ES-I3 (cell line): Measurements from ENCODE around the gene SLC17A3.

Experiments
- H3K36me3 ChIP-seq: 2 replicates; pipeline ENCODE4 v1.6.1; 2013; ENCODE audit warnings: mild to moderate bottlenecking, low read length, control low read depth, moderate library complexity; ENCODE audit not compliant: insufficient read depth
- H3K4me1 ChIP-seq: 2 replicates; pipeline ENCODE4 v1.6.1; 2013; ENCODE audit warnings: mild to moderate bottlenecking, control low read depth, low read length; ENCODE audit not compliant: insufficient read depth
- H3K9ac ChIP-seq: 2 replicates; pipeline ENCODE4 v1.6.1; 2013; ENCODE audit warnings: low read depth, mild to moderate bottlenecking, low read length, moderate library complexity
- H3K9me3 ChIP-seq: 2 replicates; pipeline ENCODE4 v1.6.1; 2013; ENCODE audit warnings: mild to moderate bottlenecking, low read length, moderate library complexity; ENCODE audit not compliant: control insufficient read depth, insufficient read depth

The SLC17A3 gene

GRCh38 chr6:25899123-25899522 is 25.1 kb upstream of the SLC17A3 start:
- Histone ChIP-seq H3K9ac (no peak overlapping the region), H3K9me3 (no peaks in the 10 kb centered on the region), H3K4me1 (peaks cover 24% of the 10 kb centered on the region), H3K36me3 (no peaks in the 10 kb centered on the region)

DNA sequence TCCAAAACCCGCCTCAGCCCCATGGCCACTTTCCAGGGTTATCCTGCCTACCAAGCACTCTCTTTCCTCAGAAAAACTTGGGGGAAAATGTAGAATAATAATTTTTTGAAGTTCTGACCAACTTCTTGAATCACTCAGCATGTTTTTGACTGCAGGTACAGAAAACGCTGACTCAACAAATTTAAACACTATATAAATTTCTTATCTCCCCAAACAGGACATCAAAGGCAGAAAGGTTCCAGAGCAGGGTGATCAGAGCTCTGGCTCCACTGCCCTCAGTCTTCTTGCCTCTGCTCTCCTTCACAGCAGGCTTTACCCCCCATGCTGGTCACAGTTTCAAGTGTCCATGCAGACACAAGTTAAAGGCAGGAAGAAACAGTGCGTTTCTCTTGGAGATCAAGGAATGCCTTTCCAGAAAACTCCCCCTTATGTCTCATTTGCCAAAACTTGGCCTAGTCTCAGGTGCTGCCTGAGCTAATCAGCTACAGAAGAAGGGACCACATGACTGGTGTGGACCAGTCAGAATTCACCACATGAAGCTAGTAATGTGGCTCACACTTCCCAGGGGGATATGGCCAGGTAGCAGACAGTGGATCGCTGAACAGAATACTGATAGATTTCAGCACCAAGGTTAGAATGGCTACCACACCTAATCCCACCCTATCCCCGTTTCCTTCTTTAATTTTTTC is 24.4 kb upstream of the SLC17A3 start:
- Histone ChIP-seq H3K9ac (no peak overlapping the region), H3K4me1 (peaks cover 24% of the 10 kb centered on the region), H3K36me3 (no peaks in the 10 kb centered on the region), H3K9me3 (no peaks in the 10 kb centered on the region)

DNA sequence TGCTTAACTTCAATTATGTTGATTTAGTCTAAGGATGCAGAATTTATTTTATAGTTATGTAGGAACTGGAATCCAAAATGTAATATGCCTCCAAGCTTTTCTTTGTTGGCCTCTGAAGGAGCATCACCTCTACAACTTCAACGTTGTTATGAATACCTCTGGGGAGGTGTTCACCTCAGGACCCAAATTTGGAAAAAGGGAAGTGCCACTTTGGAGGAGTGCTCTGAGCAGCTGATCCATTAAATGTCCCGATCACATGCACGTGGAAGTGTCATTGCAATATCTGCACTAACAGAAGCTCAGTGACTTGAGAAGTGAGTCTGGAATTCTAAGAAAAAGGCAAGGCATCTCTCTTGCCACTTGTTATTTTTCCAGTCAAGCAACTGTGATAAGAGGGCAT is 22.2 kb upstream of the SLC17A3 start:
- Histone ChIP-seq H3K4me1 (peaks cover 24% of the 10 kb centered on the region), H3K9ac (no peak overlapping the region), H3K36me3 (no peaks in the 10 kb centered on the region), H3K9me3 (no peaks in the 10 kb centered on the region)

- no peak overlapping the region for H3K9ac ChIP-seq
These were observed 21.7 kb upstream of the SLC17A3 start for GRCh38 chr6:25895771-25896170.

GRCh38 chr6:25893778-25894177 is 19.7 kb upstream of the SLC17A3 start:
- Histone ChIP-seq H3K4me1 (peaks cover 8% of the 10 kb centered on the region), H3K9me3 (no peaks in the 10 kb centered on the region), H3K9ac (no peak overlapping the region), H3K36me3 (no peaks in the 10 kb centered on the region)

More at GRCh38 chr6:25895771-25896170, 21.7 kb upstream of the SLC17A3 start:
- Histone ChIP-seq H3K4me1 (peaks cover 24% of the 10 kb centered on the region), H3K36me3 (no peaks in the 10 kb centered on the region), H3K9me3 (no peaks in the 10 kb centered on the region)

- Histone ChIP-seq H3K9me3 (no peaks in the 10 kb centered on the region), H3K36me3 (no peaks in the 10 kb centered on the region), H3K9ac (no peak overlapping the region), H3K4me1 (no peaks in the 10 kb centered on the region)
These were observed 18.8 kb upstream of the SLC17A3 start for GRCh38 chr6:25892877-25893276.

DNA sequence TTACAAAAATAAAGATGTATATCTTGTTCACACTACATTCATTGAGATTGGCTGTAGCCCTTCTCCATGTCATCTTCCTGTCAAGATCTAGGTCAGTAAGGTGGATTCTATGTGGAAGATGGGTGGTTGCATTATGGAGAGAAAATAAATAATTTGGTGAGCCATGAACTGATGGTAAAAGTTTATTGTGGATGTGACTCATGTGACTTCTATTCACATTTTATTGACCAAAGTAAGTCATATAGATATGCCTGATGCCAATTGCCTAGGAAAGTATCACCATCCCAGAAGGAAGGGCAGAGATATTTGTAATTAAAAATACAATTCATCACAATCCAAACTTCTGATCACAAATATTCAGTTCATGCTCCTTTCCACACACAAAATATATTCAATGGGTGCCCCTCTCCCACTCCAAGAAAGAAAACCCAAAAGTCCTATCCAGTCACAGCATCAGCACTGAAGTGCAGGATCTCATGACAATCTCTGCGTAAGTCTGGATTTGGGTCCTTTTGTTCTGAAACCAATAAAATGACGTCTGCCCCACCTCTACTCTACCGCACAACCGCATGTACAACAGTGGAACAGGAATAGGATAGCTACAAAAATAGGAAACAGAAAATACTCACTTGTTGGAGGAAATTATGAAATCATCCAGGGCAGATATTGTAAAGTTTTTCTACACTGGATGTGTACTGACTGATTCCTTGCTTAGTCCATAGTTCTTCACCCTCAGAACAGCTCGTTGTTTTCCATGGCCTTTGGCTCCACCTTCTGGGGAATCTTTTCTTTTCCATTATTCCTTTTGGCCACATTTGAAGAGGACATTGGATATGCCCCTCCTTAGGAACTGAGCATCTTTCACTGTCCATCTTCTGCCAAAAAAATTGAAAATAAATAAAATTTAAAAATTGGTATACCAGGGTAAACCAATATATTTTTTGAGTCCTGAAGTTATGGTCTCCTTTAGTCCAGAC is 16.1 kb upstream of the SLC17A3 start:
- Histone ChIP-seq H3K9me3 (no peaks in the 10 kb centered on the region), H3K9ac (no peak overlapping the region), H3K4me1 (no peaks in the 10 kb centered on the region), H3K36me3 (no peaks in the 10 kb centered on the region)

GRCh38 chr6:25888626-25889025 is 14.6 kb upstream of the SLC17A3 start:
- H3K36me3 ChIP-seq, result no peaks in the 10 kb centered on the region
- no peak overlapping the region for H3K9ac ChIP-seq
- no peaks in the 10 kb centered on the region for H3K4me1 ChIP-seq
- no peaks in the 10 kb centered on the region for H3K9me3 ChIP-seq

DNA sequence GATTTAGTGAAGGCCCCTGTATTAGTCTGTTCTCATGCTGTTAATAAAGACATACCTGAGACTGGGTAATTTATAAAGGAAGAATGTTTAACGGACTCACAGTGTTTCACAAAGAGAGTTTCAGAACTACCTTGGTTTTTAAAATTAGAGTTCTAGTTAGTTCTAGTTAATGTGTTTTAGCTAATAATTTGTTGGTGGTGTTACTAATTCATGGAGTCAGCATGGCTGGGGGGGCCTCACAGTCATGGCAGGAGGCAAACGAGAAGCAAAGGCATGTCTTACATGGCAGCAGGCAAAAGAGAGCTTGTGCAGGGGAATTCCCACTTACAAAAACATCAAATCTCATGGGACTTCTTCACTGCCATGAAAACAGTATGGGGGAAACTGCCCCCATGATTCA is 12.0 kb upstream of the SLC17A3 start:
- H3K36me3 ChIP-seq, result no peaks in the 10 kb centered on the region
- no peaks in the 10 kb centered on the region for H3K9me3 ChIP-seq
- H3K9ac ChIP-seq, result no peak overlapping the region
- H3K4me1 ChIP-seq, result no peaks in the 10 kb centered on the region

DNA sequence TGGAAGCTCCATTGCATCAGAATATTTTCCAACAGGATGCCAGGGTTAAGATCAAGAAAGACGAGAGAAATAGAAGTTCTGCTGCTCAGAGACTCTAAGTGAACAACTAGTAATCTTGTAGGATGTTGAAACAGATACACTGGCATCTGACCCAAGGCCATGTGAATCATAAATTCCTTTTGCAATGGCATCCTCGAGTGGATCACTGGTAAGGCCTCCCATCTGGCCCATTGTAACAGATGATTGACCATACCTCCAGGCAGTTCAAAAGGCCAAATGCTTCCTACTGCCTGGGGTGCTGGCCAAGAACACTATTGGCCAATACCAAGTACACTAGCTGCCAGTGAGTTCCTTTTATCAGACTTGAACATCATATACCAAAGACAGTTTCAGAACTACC is 9.9 kb upstream of the SLC17A3 start:
- H3K9me3 ChIP-seq, result no peaks in the 10 kb centered on the region
- no peaks in the 10 kb centered on the region for H3K4me1 ChIP-seq

DNA sequence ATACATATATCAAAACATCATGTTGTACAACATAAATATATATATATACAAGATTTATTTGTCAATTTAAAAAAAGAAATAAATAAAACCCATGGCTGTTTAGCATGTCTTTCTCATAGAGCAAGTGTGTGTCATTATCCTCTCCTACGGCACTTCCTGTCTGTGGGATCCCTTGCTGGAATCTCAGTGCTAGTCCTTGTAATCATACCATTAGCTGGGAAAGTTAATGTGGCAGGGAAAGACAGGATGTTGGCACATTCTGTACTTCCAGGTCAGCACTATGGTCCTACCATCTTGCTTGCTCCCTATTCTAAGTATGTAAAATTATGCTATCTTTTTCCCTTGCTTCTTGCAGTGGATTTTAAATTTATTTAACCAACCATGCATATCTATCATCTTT is 9.5 kb upstream of the SLC17A3 start:
- Histone ChIP-seq H3K36me3 (no peaks in the 10 kb centered on the region), H3K9ac (no peak overlapping the region), H3K9me3 (no peaks in the 10 kb centered on the region), H3K4me1 (no peaks in the 10 kb centered on the region)

More for the DNA sequence above, 9.9 kb upstream of the SLC17A3 start:
- H3K36me3 ChIP-seq, result no peaks in the 10 kb centered on the region
- no peak overlapping the region for H3K9ac ChIP-seq

- H3K9me3 ChIP-seq, result no peaks in the 10 kb centered on the region
- H3K4me1 ChIP-seq, result no peaks in the 10 kb centered on the region
- H3K9ac ChIP-seq, result no peak overlapping the region
- no peaks in the 10 kb centered on the region for H3K36me3 ChIP-seq
These were observed 8.0 kb upstream of the SLC17A3 start for GRCh38 chr6:25882051-25882496.

- Histone ChIP-seq H3K4me1 (no peaks in the 10 kb centered on the region), H3K9ac (no peak overlapping the region), H3K36me3 (no peaks in the 10 kb centered on the region), H3K9me3 (no peaks in the 10 kb centered on the region)
These were observed 6.6 kb upstream of the SLC17A3 start for GRCh38 chr6:25880601-25881000.

- Histone ChIP-seq H3K36me3 (no peaks in the 10 kb centered on the region), H3K4me1 (no peaks in the 10 kb centered on the region), H3K9ac (no peak overlapping the region), H3K9me3 (no peaks in the 10 kb centered on the region)
These were observed 4.8 kb upstream of the SLC17A3 start for GRCh38 chr6:25878721-25879322.
